Erythroblast (primary cell): ENCODE measurements around the gene RCN2.

ENCODE experiments used
- GATA1 ChIP-seq: IDR thresholded peaks from 2 replicates; pipeline ENCODE4 v1.6.1; 2011; ENCODE audit warnings: low read depth, mild to moderate bottlenecking, control low read depth, low read length, moderate library complexity
- POLR2A ChIP-seq: IDR thresholded peaks from 2 replicates; pipeline ENCODE4 v1.6.1; 2011; ENCODE audit warnings: mild to moderate bottlenecking, low read length

GRCh38 chr15:76945494-76946093 lies 14.0 kb downstream of the RCN2 start:
- no peak for TF ChIP-seq POLR2A
- no peak for TF ChIP-seq GATA1
